Naive thymus-derived CD8-positive, alpha-beta T cell (primary cell): ENCODE measurements around the gene DGKH. TPM values are rescaled to one million over a fixed set of nuclear protein-coding genes. Genes with fewer than 3 reads are reported as not detected.
"Not testable (repeated sequence)": the region's sequence is repeated elsewhere in the genome, so short reads cannot be mapped to it uniquely, and the experiment has no call there.

Experiments
- ATAC-seq, 2 donors: fragments of 150-1000 bp; cut with Tn5 transposase in 1 of 2; sonication (Bioruptor Pico), chemical (Tn5 transposase) in 1 of 2; 1 replicate in 1 of 2; 2 replicates in 1 of 2; pipeline ENCODE4 v1.10.0; 2021; ENCODE audit warnings: mild to moderate bottlenecking in 2 of 2, moderate library complexity in 2 of 2
- POLR2A ChIA-PET: fragments of 350-600 bp; sonication (Branson Sonifier 250); formaldehyde crosslinking; loops from one replicate; lab custom pipeline; 2021; ENCODE audit warnings: antibody characterized with exemption; lab: Charles Lee
- DNase-seq, 10 donors: peaks; one replicate each; pipeline versions ENCODE4 v3.0.0 to v3.0.0-alpha.2; 2020 to 2022
- H3K27ac Mint-ChIP-seq, 10 donors: one replicate each; pipeline ENCODE4 v1.8.0; 2020 to 2022; ENCODE audit warnings: mild to moderate bottlenecking in 10 of 10, mixed read lengths in 10 of 10, moderate library complexity in 4 of 10, inconsistent platforms in 1 of 10
- H3K27me3 Mint-ChIP-seq, 5 donors: one replicate each; pipeline ENCODE4 v1.8.0; 2021 to 2022; ENCODE audit warnings: mixed read lengths in 5 of 5
- H3K36me3 Mint-ChIP-seq, 3 donors: one replicate each; pipeline ENCODE4 v1.8.0; 2020 to 2022; ENCODE audit warnings: mixed read lengths in 3 of 3, mild to moderate bottlenecking in 2 of 3, inconsistent platforms in 1 of 3
- H3K4me1 Mint-ChIP-seq, 4 donors: one replicate each; pipeline ENCODE4 v1.8.0; 2021 to 2022; ENCODE audit warnings: mixed read lengths in 4 of 4
- H3K4me3 Mint-ChIP-seq, 10 donors: one replicate each; pipeline ENCODE4 v1.8.0; 2020 to 2022; ENCODE audit warnings: mild to moderate bottlenecking in 10 of 10, mixed read lengths in 10 of 10, moderate library complexity in 6 of 10, inconsistent platforms in 1 of 10
- H3K9me3 Mint-ChIP-seq, 9 donors: one replicate each; pipeline ENCODE4 v1.8.0; 2020 to 2022; ENCODE audit warnings: mixed read lengths in 9 of 9, mild to moderate bottlenecking in 3 of 9, inconsistent platforms in 1 of 9, moderate library complexity in 1 of 9
- polyA plus RNA-seq, 3 donors: library from polyadenylated mRNA; unstranded; fragments of 300-500 nt; fragmentation: Illumina TruSeq; gene quantifications; one replicate each; pipeline ENCODE4 v1.2.3, GENCODE V29; 2021
- total RNA-seq, 8 experiments: library from RNA in 2 of 8; stranded (reverse) in 2 of 8; gene quantifications; one replicate each; pipeline ENCODE4 v1.2.3 and lab custom pipeline; 2021 to 2026

DGKH gene
- total and polyA plus RNA-seq, 5 experiments from 2014 or later, result 1.3 to 5.2 (median 1.5) TPM

DNA sequence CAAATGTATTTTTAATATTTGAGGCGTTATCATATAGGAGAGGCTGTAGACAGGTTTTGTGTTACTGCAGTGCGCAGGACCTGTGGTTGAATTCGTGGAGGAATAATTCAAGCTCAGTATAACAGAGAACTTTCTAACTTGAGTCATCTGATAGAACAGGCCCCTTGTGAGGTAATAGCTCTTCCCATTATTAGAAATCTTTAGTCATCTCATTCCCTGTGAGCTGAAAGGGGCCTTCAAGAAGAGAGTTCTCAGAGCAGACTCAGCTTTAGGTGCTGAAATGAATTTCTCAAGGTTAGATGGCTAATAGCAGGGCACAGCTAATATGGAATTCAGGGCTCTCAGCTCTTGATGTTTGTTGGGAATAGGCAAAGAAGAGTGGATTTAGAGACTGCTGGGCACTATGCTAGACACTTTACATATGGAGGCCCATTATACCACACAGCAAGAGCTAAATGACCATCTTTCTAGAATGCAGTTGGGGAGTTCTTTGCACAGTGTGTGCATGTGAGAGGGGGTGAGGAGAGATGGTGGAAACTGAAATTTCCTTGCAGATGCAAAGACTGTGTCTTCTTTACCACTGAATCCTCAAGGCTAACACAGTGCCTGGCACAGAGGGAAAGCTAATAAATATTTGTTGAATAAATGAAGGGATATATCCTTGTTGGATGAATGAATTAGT, 89.5 kb downstream of the DGKH start:
- Mint-ChIP-seq H3K4me3 (no peak overlapping the region), H3K27ac (no peak overlapping the region), H3K9me3 (peaks cover 0 to 4% (median 0%) of the 10 kb centered on the region in 9 donors), H3K36me3 (peaks cover 3 to 17% (median 8%) of the 10 kb centered on the region in 3 donors), H3K4me1 (peaks cover 0 to 3% (median under 1%) of the 10 kb centered on the region in 4 donors), H3K27me3 (no peaks in the 10 kb centered on the region)
- POLR2A ChIA-PET, result no interaction called here
- ATAC-seq (no peak), DNase-seq (no peak)

DNA sequence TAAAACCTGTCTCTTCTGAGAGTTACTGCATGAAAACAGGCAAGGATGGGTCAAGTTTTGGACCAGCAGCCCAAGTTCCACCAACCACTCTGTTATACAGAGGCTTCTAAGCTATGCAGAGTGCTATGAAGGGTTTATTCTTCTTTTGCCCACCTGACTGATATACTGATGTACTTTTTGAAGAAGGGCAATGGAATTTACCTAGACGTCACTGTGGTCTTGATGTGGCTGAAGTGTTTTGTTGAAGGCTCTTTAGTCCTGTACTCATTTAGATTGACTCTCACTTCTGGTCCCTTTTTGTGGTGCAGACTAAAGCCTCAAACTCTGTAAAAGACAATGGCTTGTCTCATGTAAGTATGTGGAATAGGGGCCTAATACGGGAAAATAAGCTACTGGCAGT, 92.0 kb downstream of the DGKH start:
- peaks cover 3 to 13% (median 8%) of the 10 kb centered on the region in 3 donors for H3K36me3 Mint-ChIP-seq
- no peak overlapping the region for H3K27ac Mint-ChIP-seq
- DNase-seq (no peak), ATAC-seq (peak in 1 of 2 donors; percentile 12)
- peaks cover 0 to 4% (median 0%) of the 10 kb centered on the region in 9 donors for H3K9me3 Mint-ChIP-seq
- POLR2A ChIA-PET, result no interaction called here
- H3K4me1 Mint-ChIP-seq, result peaks cover 0 to 3% (median under 1%) of the 10 kb centered on the region in 4 donors
- no peaks in the 10 kb centered on the region for H3K27me3 Mint-ChIP-seq
- no peak overlapping the region for H3K4me3 Mint-ChIP-seq

GRCh38 chr13:42141052-42141451, 92.6 kb downstream of the DGKH start:
- POLR2A ChIA-PET, H3K4me3 Mint-ChIP-seq, H3K9me3 Mint-ChIP-seq, H3K27ac Mint-ChIP-seq, H3K27me3 Mint-ChIP-seq, ATAC-seq, DNase-seq, H3K4me1 Mint-ChIP-seq: not testable (repeated sequence)
- H3K36me3 Mint-ChIP-seq, result peaks cover 3 to 13% (median 8%) of the 10 kb centered on the region in 3 donors

DNA sequence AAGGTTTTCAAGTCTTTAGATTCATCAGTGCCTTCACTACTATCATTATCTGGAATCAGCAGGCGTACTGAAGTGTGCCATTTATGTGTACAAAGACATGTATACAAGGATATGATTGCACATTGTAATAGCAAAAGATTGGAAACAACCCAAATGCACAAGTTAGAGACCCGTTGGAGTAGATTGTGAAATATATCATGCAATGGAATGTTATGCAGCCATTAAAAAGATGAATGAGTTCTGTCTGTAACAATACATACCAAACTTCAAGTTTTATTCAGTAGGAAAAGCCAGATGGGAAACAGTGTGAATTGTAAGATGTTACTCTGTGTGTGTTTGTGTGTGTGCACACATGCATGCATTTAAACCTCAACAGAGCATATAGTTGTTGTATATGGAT, 97.9 kb downstream of the DGKH start:
- H3K4me1 Mint-ChIP-seq, result peaks cover 10 to 18% (median 15%) of the 10 kb centered on the region in 4 donors
- no peak overlapping the region for H3K4me3 Mint-ChIP-seq
- DNase-seq, result no peak

DNA sequence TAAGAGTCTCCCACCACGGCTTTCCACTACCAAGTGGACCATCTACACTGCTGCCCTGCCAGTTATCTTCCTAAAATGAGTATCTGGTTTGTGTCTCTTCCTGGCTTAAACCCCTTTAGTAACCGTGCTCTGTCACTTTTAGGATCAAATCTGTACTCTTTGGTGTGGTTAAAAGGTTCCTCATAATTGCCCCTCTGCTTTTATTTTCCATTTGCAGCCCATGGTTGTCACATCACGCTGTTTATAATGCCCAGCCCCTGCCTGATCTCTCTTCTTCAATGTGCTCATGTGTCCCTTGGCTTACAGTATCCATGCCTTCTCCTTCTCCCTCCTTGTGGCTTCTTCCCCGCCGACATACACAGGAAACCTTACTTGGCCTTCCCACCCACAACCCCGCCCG, 100.1 kb downstream of the DGKH start:
- peak in 1 of 10 donors; percentile 0 for DNase-seq
- no peaks in the 10 kb centered on the region for H3K27me3 Mint-ChIP-seq
- POLR2A ChIA-PET, result no interaction called here
- peaks cover 0 to 7% (median 0%) of the 10 kb centered on the region in 9 donors for H3K9me3 Mint-ChIP-seq
- H3K4me1 Mint-ChIP-seq, result peaks cover 8 to 18% (median 15%) of the 10 kb centered on the region in 4 donors
- peak overlapping the region in 9 of 10 donors; percentile 15 to 72 (median 57) for H3K4me3 Mint-ChIP-seq
- H3K36me3 Mint-ChIP-seq, result peaks cover 0 to 4% (median 3%) of the 10 kb centered on the region in 3 donors
- peak overlapping the region in 3 of 10 donors; percentile 7 to 52 (median 50) for H3K27ac Mint-ChIP-seq
- peak in 1 of 2 donors; percentile 30 for ATAC-seq

More for the DNA sequence above, 97.9 kb downstream of the DGKH start:
- POLR2A ChIA-PET, result no interaction called here
- Mint-ChIP-seq H3K27me3 (no peaks in the 10 kb centered on the region), H3K9me3 (peaks cover 0 to 7% (median 0%) of the 10 kb centered on the region in 9 donors), H3K27ac (no peak overlapping the region), H3K36me3 (peaks cover 3 to 4% (median 3%) of the 10 kb centered on the region in 3 donors)
- ATAC-seq, result no peak

GRCh38 chr13:42149136-42149535, 100.7 kb downstream of the DGKH start:
- H3K9me3 Mint-ChIP-seq, result peaks cover 0 to 7% (median 0%) of the 10 kb centered on the region in 9 donors
- no peak for DNase-seq
- peak overlapping the region in 5 of 10 donors; percentile 1 to 72 (median 44) for H3K4me3 Mint-ChIP-seq
- POLR2A ChIA-PET, result no interaction called here
- H3K4me1 Mint-ChIP-seq, result peaks cover 8 to 18% (median 15%) of the 10 kb centered on the region in 4 donors
- no peaks in the 10 kb centered on the region for H3K27me3 Mint-ChIP-seq
- H3K27ac Mint-ChIP-seq, result peak overlapping the region in 2 of 10 donors; percentile 12 to 27
- H3K36me3 Mint-ChIP-seq, result peaks cover 0 to 4% (median 3%) of the 10 kb centered on the region in 3 donors
- no peak for ATAC-seq

- DNase-seq, result no peak
Observed at GRCh38 chr13:42151781-42152180, 103.3 kb downstream of the DGKH start.

DNA sequence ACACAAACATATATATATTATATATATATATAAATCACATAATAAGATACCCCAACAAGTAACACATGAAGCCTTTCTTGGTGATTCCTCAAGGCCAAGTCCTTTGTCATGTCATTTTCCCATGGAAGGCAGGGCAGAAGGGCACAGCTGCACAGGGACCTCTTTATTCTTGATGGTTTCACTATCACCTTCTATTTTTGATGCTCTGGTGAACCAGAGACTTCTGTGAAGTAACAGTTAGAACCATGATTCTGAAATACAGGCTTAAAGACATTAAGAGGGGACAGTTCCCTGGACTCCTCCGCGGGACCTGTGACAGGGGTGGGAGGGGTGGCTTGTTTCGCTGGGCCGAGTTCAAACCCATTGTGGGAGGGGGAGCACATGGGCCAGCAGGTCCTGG, 104.0 kb downstream of the DGKH start:
- no peak for ATAC-seq
- POLR2A ChIA-PET, result no interaction called here
- Mint-ChIP-seq H3K9me3 (no peaks in the 10 kb centered on the region), H3K4me1 (peaks cover 8 to 17% (median 14%) of the 10 kb centered on the region in 4 donors), H3K36me3 (peaks cover 4 to 14% (median 13%) of the 10 kb centered on the region in 3 donors), H3K27ac (no peak overlapping the region), H3K4me3 (no peak overlapping the region), H3K27me3 (no peaks in the 10 kb centered on the region)
- DNase-seq, result no peak

More at GRCh38 chr13:42151781-42152180, 103.3 kb downstream of the DGKH start:
- no peak overlapping the region for H3K4me3 Mint-ChIP-seq
- H3K27me3 Mint-ChIP-seq, result no peaks in the 10 kb centered on the region
- POLR2A ChIA-PET, result no interaction called here
- H3K27ac Mint-ChIP-seq, result no peak overlapping the region
- H3K9me3 Mint-ChIP-seq, result no peaks in the 10 kb centered on the region
- ATAC-seq, result no peak
- H3K36me3 Mint-ChIP-seq, result peaks cover 4 to 13% (median 12%) of the 10 kb centered on the region in 3 donors
- H3K4me1 Mint-ChIP-seq, result peaks cover 8 to 17% (median 15%) of the 10 kb centered on the region in 4 donors

DNA sequence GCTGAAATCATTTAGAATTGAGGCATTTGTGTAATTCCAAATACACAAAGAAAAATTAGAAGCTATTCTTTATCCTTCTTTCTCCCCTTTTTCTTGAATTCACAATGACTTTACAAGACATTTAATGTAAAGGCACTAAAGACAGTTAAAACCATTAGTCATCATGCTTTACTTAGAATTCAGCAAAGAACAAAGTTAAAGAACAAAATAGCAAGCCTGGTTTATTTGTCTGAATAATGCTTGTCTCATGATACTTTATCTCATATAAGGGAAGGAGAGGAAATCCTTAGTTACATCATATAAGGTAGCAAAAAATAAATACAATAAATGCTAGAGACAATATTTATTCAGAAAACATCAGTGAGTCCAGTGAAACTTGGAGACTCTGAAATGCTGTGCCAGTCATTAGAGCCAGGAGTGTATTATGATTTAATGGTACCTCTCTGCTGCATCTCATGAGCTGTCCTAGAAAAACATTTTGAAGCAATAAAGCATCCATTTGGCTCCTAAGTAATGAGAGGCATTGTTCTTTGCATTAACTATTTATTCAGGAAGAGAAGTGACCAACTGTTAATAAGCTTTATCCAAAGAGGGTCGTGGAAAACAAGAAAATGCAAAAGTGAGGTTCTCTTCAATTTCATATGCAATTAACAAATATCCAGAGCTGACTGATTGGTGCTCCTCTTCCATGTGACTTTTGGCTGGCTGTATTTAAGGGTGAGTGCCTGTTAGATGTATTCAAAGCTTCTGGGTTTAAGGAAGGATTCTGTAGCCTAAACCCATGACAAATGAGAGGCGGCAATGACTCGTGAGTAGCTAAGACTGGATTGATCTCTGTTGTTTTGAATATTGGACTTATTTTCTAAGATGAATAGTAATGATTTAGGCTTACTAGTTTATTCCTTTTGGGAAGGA, 105.0 kb downstream of the DGKH start:
- H3K36me3 Mint-ChIP-seq, result peaks cover 4 to 18% (median 13%) of the 10 kb centered on the region in 3 donors
- no peak overlapping the region for H3K4me3 Mint-ChIP-seq
- POLR2A ChIA-PET, result no interaction called here
- peaks cover 5 to 10% (median 7%) of the 10 kb centered on the region in 4 donors for H3K4me1 Mint-ChIP-seq
- no peaks in the 10 kb centered on the region for H3K9me3 Mint-ChIP-seq
- peak overlapping the region in 1 of 10 donors; percentile 33 for H3K27ac Mint-ChIP-seq
- ATAC-seq, result no peak
- no peak for DNase-seq
- H3K27me3 Mint-ChIP-seq, result no peaks in the 10 kb centered on the region

DNA sequence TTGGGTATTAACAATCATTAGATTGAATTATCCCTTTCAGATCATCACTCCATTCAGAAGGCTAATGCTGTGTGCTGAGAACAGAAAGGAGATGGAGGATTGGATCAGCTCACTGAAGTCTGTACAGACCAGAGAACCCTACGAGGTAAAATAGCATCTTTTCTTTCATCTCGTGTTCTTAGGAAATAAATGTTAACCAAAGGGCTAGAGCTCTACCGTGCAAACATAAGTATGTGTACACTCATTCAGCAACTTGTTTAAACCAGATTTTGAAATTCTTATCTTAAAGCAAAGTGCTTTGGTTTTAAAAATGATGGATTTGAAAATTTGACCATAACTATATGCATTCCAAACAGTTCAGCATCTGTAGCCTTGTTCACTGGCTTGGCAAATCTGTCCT, 106.8 kb downstream of the DGKH start:
- H3K9me3 Mint-ChIP-seq, result no peaks in the 10 kb centered on the region
- ATAC-seq (no peak), DNase-seq (no peak)
- H3K27ac Mint-ChIP-seq, result no peak overlapping the region
- no peaks in the 10 kb centered on the region for H3K4me1 Mint-ChIP-seq
- H3K27me3 Mint-ChIP-seq, result no peaks in the 10 kb centered on the region
- POLR2A ChIA-PET, result no interaction called here
- no peak overlapping the region for H3K4me3 Mint-ChIP-seq
- peaks cover 10 to 32% (median 24%) of the 10 kb centered on the region in 3 donors for H3K36me3 Mint-ChIP-seq

DNA sequence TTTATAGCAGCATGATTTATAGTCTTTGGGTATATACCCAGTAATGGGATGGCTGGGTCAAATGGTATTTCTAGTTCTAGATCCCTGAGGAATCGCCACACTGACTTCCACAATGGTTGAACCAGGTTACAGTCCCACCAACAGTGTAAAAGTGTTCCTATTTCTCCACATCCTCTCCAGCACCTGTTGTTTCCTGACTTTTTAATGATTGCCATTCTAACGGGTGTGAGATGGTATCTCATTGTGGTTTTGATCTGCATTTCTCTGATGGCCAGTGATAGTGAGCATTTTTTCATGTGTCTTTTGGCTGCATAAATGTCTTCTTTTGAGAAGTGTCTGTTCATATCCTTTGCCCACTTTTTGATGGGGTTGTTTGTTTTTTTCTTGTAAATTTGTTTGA, 114.9 kb downstream of the DGKH start:
- peaks cover 22 to 44% (median 38%) of the 10 kb centered on the region in 3 donors for H3K36me3 Mint-ChIP-seq
- not testable (repeated sequence) for ATAC-seq

GRCh38 chr13:42163910-42164309, 115.5 kb downstream of the DGKH start:
- H3K4me1 Mint-ChIP-seq, POLR2A ChIA-PET, DNase-seq, ATAC-seq, H3K27ac Mint-ChIP-seq, H3K4me3 Mint-ChIP-seq, H3K9me3 Mint-ChIP-seq, H3K27me3 Mint-ChIP-seq: not testable (repeated sequence)
- H3K36me3 Mint-ChIP-seq, result peaks cover 24 to 45% (median 41%) of the 10 kb centered on the region in 3 donors

More for the DNA sequence above, 114.9 kb downstream of the DGKH start:
- H3K4me1 Mint-ChIP-seq, H3K27me3 Mint-ChIP-seq, POLR2A ChIA-PET, DNase-seq, H3K9me3 Mint-ChIP-seq, H3K27ac Mint-ChIP-seq, H3K4me3 Mint-ChIP-seq: not testable (repeated sequence)
